ENCODE data around the gene HPN. TPM values are rescaled to one million over a fixed set of nuclear protein-coding genes. Genes with fewer than 3 reads are reported as not detected.
"Not testable (repeated sequence)": the region's sequence is repeated elsewhere in the genome, so short reads cannot be mapped to it uniquely, and the experiment has no call there.

Gene HPN
- total RNA-seq, 2 donors from 2014 or later, result 0.31 TPM; not detected in 1

- H3K36me3 Mint-ChIP-seq, result no peaks in the 10 kb centered on the region
- no peak overlapping the region for H3K4me3 Mint-ChIP-seq
- DNase-seq (ENCODE audit: low spot score) (no peak), ATAC-seq (no peak)
- H3K27ac Mint-ChIP-seq, result no peak overlapping the region
- H3K9me3 Mint-ChIP-seq, result no peaks in the 10 kb centered on the region
- peaks cover 6 to 12% of the 10 kb centered on the region in 2 donors for H3K4me1 Mint-ChIP-seq (ENCODE audit: low read depth in 2 of 2)
- H3K27me3 Mint-ChIP-seq, result peaks cover 8 to 11% of the 10 kb centered on the region in 2 donors
These were observed 14.5 kb upstream of the HPN start for GRCh38 chr19:35027009-35027408.

GRCh38 chr19:35027851-35028599 is 13.5 kb upstream of the HPN start:
- H3K27ac Mint-ChIP-seq, result no peak overlapping the region
- H3K9me3 Mint-ChIP-seq, result no peaks in the 10 kb centered on the region
- DNase-seq (ENCODE audit: low spot score) (no peak), ATAC-seq (no peak)
- peaks cover 11 to 14% of the 10 kb centered on the region in 2 donors for H3K27me3 Mint-ChIP-seq
- no peaks in the 10 kb centered on the region for H3K36me3 Mint-ChIP-seq
- peaks cover 6 to 12% of the 10 kb centered on the region in 2 donors for H3K4me1 Mint-ChIP-seq (ENCODE audit: low read depth in 2 of 2)
- no peak overlapping the region for H3K4me3 Mint-ChIP-seq

GRCh38 chr19:35028600-35028885 is 13.0 kb upstream of the HPN start:
- H3K27ac Mint-ChIP-seq; H3K9me3 Mint-ChIP-seq; H3K4me3 Mint-ChIP-seq; H3K36me3 Mint-ChIP-seq; ATAC-seq; DNase-seq (ENCODE audit: low spot score): not testable (repeated sequence)
- H3K27me3 Mint-ChIP-seq, result peaks cover 11 to 15% of the 10 kb centered on the region in 2 donors
- H3K4me1 Mint-ChIP-seq (ENCODE audit: low read depth in 2 of 2), result peaks cover 6 to 12% of the 10 kb centered on the region in 2 donors

DNA sequence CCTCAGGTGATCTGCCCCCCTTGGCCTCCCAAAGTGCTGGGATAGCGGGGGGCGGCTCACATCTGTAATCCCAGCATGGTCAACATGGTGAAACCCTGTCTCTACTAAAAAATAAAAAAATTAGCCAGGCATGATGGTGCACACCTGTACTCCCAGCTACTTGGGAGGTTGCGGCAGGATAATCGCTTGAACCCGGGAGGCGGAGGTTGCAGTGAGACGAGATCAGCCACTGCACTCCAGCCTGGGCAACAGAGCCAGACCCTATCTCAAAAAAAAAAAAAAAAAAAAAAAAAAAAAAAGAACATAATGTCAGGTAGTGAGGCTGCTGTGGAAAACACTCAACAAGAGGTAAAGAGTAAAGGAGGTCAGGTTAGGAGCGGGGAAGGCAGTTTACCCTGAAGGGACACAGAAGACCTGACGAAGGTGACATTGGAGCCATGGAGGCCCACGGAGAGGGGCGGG is 12.2 kb upstream of the HPN start:
- not testable (repeated sequence) for H3K9me3 Mint-ChIP-seq

DNA sequence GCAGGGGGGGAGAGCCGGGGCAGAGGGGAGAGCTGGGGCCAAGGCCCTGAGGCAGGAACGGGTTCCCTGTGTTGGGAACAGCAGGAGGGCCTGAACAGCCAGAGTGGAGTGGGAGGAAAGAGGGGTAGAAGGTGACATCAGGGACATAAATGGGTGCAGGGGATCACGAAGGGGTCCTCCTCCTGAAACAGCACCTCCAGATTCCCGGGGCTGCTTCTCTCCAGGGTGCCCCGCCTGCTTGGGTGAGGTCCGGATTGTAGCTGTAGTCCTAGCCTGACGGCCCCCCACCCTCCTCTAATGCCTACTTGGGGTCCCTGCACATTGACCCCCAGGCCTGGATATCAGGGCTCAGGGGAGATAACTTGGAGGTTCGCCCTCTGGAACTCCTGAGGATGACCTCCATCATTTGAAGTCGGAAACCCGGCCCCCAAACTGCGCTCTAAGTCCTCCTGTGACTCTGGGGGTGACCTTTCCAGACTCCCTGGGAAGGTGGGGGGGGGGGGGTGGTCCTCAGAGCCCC is 11.7 kb upstream of the HPN start:
- Mint-ChIP-seq H3K4me3 (peak overlapping the region; percentile 62), H3K27ac (no peak overlapping the region), H3K4me1 (ENCODE audit: low read depth in 2 of 2) (peaks cover 6 to 10% of the 10 kb centered on the region in 2 donors), H3K9me3 (no peaks in the 10 kb centered on the region), H3K27me3 (peaks cover 11 to 15% of the 10 kb centered on the region in 2 donors), H3K36me3 (no peaks in the 10 kb centered on the region)
- DNase-seq (ENCODE audit: low spot score), result no peak
- no peak for ATAC-seq

More for the DNA sequence above, 12.2 kb upstream of the HPN start:
- H3K36me3 Mint-ChIP-seq; ATAC-seq; DNase-seq (ENCODE audit: low spot score); H3K27ac Mint-ChIP-seq; H3K4me1 Mint-ChIP-seq (ENCODE audit: low read depth in 2 of 2): not testable (repeated sequence)
- Mint-ChIP-seq H3K27me3 (peaks cover 11 to 15% of the 10 kb centered on the region in 2 donors), H3K4me3 (peak overlapping the region; percentile 62)

GRCh38 chr19:35030257-35031071 is 11.1 kb upstream of the HPN start, which contains the start of gene SCN1B:
SCN1B (plus strand) TSS chr19:35030470; CDS start chr19:35030821, 351 bp downstream.
- Mint-ChIP-seq H3K27ac (no peak within 1 kb of the TSS), H3K4me1 (ENCODE audit: low read depth in 2 of 2) (peaks cover 6 to 10% of the 10 kb centered on the region in 2 donors), H3K9me3 (no peaks in the 10 kb centered on the region), H3K27me3 (peaks cover 11 to 15% of the 10 kb centered on the region in 2 donors), H3K4me3 (peak within 1 kb of the TSS; percentile 65), H3K36me3 (no peaks in the 10 kb centered on the region)
- ATAC-seq (peak; percentile 83 to 85), DNase-seq (ENCODE audit: low spot score) (no peak)

- Mint-ChIP-seq H3K27me3 (peaks cover 11 to 15% of the 10 kb centered on the region in 2 donors), H3K4me3 (peak overlapping the region; percentile 65), H3K9me3 (no peaks in the 10 kb centered on the region), H3K4me1 (ENCODE audit: low read depth in 2 of 2) (peaks cover 6 to 10% of the 10 kb centered on the region in 2 donors), H3K27ac (no peak overlapping the region), H3K36me3 (no peaks in the 10 kb centered on the region)
- ATAC-seq, result no peak
- no peak for DNase-seq (ENCODE audit: low spot score)
These were observed 10.2 kb upstream of the HPN start for GRCh38 chr19:35031072-35031881.

- ATAC-seq (no peak), DNase-seq (ENCODE audit: low spot score) (no peak)
- H3K4me3 Mint-ChIP-seq, result no peak overlapping the region
- H3K36me3 Mint-ChIP-seq, result no peaks in the 10 kb centered on the region
- no peaks in the 10 kb centered on the region for H3K9me3 Mint-ChIP-seq
- no peak overlapping the region for H3K27ac Mint-ChIP-seq
- peaks cover 11 to 15% of the 10 kb centered on the region in 2 donors for H3K27me3 Mint-ChIP-seq
- peaks cover 6 to 10% of the 10 kb centered on the region in 2 donors for H3K4me1 Mint-ChIP-seq (ENCODE audit: low read depth in 2 of 2)
These were observed 9.1 kb upstream of the HPN start for GRCh38 chr19:35032356-35032865.

DNA sequence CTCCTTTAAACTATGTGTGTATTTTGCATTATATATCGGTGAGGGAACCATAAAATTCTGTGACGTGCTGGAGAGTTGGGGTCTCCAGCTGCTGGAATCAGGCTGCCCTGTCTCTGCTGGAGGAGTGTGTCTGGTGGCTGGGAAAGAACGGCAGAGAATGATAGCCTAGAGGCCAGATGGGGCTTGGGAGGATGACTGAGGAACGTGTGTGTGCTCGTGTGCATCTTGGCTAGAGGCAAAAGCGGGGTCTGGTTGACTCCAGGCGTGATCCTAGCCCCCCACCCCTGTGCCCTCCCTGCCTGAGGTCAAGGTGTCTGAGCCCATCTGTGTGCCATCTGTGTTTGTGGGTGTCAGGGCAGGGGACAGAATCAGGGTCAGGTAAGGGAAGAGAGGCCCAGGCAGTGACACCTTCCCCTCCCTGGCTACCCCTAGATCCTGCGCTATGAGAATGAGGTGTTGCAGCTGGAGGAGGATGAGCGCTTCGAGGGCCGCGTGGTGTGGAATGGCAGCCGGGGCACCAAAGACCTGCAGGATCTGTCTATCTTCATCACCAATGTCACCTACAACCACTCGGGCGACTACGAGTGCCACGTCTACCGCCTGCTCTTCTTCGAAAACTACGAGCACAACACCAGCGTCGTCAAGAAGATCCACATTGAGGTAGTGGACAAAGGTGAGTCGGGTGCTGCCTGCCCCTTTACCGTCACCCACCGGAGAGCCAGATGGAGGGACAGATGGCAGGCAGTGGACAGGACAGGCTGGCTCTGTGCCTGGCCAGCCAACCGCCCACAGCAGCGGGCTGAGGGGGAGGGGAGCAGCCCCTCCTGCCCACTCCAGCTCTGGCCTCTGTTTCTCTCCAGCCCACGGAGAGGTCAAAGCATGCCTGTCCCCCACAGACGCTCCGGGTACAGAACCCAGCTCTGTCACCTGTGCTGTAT is 8.2 kb upstream of the HPN start:
- no peak overlapping the region for H3K27ac Mint-ChIP-seq
- DNase-seq (ENCODE audit: low spot score) (no peak), ATAC-seq (no peak)
- no peak overlapping the region for H3K4me3 Mint-ChIP-seq
- no peaks in the 10 kb centered on the region for H3K36me3 Mint-ChIP-seq
- H3K27me3 Mint-ChIP-seq, result peaks cover 11 to 15% of the 10 kb centered on the region in 2 donors
- H3K4me1 Mint-ChIP-seq (ENCODE audit: low read depth in 2 of 2), result peaks cover 6 to 16% of the 10 kb centered on the region in 2 donors
- no peaks in the 10 kb centered on the region for H3K9me3 Mint-ChIP-seq

DNA sequence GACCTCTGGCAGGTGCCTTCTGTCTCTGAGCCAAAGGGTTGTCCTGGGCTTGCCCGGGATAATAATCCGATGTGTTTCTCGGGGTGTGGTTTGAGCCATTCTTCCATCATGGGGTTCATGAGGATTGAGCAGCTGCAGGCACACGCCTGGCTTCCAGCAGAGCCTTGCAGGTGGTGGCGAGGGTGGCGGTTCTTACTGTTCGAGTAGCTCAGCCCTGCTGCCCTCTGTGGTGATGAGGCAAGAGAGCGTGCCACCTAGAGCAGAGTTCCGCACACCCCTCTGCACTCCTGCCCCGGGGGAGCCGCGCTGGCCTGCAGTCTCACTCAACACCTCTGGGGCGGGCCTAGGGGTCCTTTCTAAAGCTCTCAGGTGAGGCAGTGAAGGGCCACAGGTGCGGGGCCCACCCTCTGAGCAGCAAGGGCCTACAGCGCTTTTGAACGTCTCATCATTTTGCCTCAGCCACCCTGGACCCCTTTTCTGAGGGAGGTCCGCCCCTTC is 7.5 kb upstream of the HPN start:
- Mint-ChIP-seq H3K27ac (no peak overlapping the region), H3K4me3 (no peak overlapping the region), H3K4me1 (ENCODE audit: low read depth in 2 of 2) (peaks cover 6 to 17% of the 10 kb centered on the region in 2 donors), H3K27me3 (peaks cover 11 to 15% of the 10 kb centered on the region in 2 donors), H3K36me3 (no peaks in the 10 kb centered on the region), H3K9me3 (no peaks in the 10 kb centered on the region)
- no peak for DNase-seq (ENCODE audit: low spot score)
- no peak for ATAC-seq

GRCh38 chr19:35034588-35035382 is 6.7 kb upstream of the HPN start:
- Mint-ChIP-seq H3K27me3 (peaks cover 11 to 15% of the 10 kb centered on the region in 2 donors), H3K27ac (no peak overlapping the region), H3K36me3 (no peaks in the 10 kb centered on the region), H3K4me1 (ENCODE audit: low read depth in 2 of 2) (peaks cover 6 to 17% of the 10 kb centered on the region in 2 donors), H3K4me3 (no peak overlapping the region), H3K9me3 (no peaks in the 10 kb centered on the region)
- DNase-seq (ENCODE audit: low spot score) (no peak), ATAC-seq (no peak)

All from natural killer cell treated with Interleukin-12 subunit alpha and Interleukin-12 subunit beta and Interleukin-15 and Interleukin-18, amount 100 ng/mL, for 72 hours (primary cell).